CD4-positive, alpha-beta memory T cell (primary cell): ENCODE results near the gene SESN3. TPM values are rescaled to one million over a fixed set of nuclear protein-coding genes. Genes with fewer than 3 reads are reported as not detected.
A peak's percentile ranks its signal among the peaks of the same experiment; 100 is the strongest.

ENCODE experiments used
- CTCF ChIA-PET: fragments of 350-600 bp; sonication (Branson Sonifier 250); formaldehyde crosslinking; loops from one replicate; lab custom pipeline; 2021; ENCODE audit warnings: inconsistent platforms; ENCODE audit not compliant: partially characterized antibody; lab: Charles Lee
- POLR2A ChIA-PET: fragments of 350-600 bp; sonication (Branson Sonifier 250); formaldehyde crosslinking; loops from one replicate; lab custom pipeline; 2021; ENCODE audit not compliant: partially characterized antibody; lab: Charles Lee
- DNase-seq, 5 donors: peaks; one replicate each; pipeline versions ENCODE4 v3.0.0 to v3.0.0-alpha.2; 2020 to 2022; ENCODE audit warnings: mixed read lengths in 1 of 5
- H3K27ac ChIP-seq: one replicate; pipeline ENCODE4 v1.7.0; 2013; ENCODE audit warnings: low read depth, low read length
- H3K27me3 ChIP-seq: 2 replicates; pipeline ENCODE4 v1.7.0; 2013; ENCODE audit warnings: mild to moderate bottlenecking, low read length, moderate library complexity; ENCODE audit not compliant: insufficient read depth
- H3K36me3 ChIP-seq: 2 replicates; pipeline ENCODE4 v1.7.0; 2013; ENCODE audit warnings: mild to moderate bottlenecking, low read length, moderate library complexity; ENCODE audit not compliant: insufficient read depth
- H3K4me1 ChIP-seq: 2 replicates; pipeline ENCODE4 v1.7.0; 2013; ENCODE audit warnings: mild to moderate bottlenecking, low read length, moderate library complexity; ENCODE audit not compliant: insufficient read depth
- H3K4me3 ChIP-seq, 2 donors: one replicate each; pipeline ENCODE4 v1.7.0; 2013; ENCODE audit warnings: low read length in 2 of 2, mild to moderate bottlenecking in 1 of 2
- H3K9me3 ChIP-seq, 2 donors: one replicate each; pipeline ENCODE4 v1.7.0; 2013; ENCODE audit warnings: low read length in 2 of 2, control low read depth in 1 of 2; ENCODE audit not compliant: control insufficient read depth in 1 of 2
- H3K27ac Mint-ChIP-seq, 7 donors: one replicate each; pipeline ENCODE4 v1.8.0; 2020 to 2021; ENCODE audit warnings: mixed read lengths in 7 of 7, mild to moderate bottlenecking in 6 of 7, inconsistent platforms in 3 of 7, moderate library complexity in 3 of 7
- H3K27me3 Mint-ChIP-seq, 2 donors: one replicate each; pipeline ENCODE4 v1.8.0; 2020 to 2021; ENCODE audit warnings: mixed read lengths in 2 of 2
- H3K36me3 Mint-ChIP-seq, 2 donors: one replicate each; pipeline ENCODE4 v1.8.0; 2020 to 2021; ENCODE audit warnings: mixed read lengths in 2 of 2, inconsistent platforms in 1 of 2, mild to moderate bottlenecking in 1 of 2
- H3K4me1 Mint-ChIP-seq, 4 donors: one replicate each; pipeline ENCODE4 v1.8.0; 2020 to 2021; ENCODE audit warnings: mixed read lengths in 4 of 4, mild to moderate bottlenecking in 1 of 4
- H3K4me3 Mint-ChIP-seq, 8 donors: one replicate each; pipeline ENCODE4 v1.8.0; 2020 to 2021; ENCODE audit warnings: mixed read lengths in 8 of 8, mild to moderate bottlenecking in 7 of 8, moderate library complexity in 6 of 8, inconsistent platforms in 3 of 8
- H3K9me3 Mint-ChIP-seq, 8 donors: one replicate each; pipeline ENCODE4 v1.8.0; 2020 to 2021; ENCODE audit warnings: mixed read lengths in 8 of 8, mild to moderate bottlenecking in 5 of 8, inconsistent platforms in 3 of 8, moderate library complexity in 1 of 8
- intact Hi-C: fragments of 100-400 bp; cut with micrococcal nuclease; formaldehyde crosslinking; loops from one replicate; pipeline ENCODE4 v1.15.1; 2023
- polyA plus RNA-seq, 2 donors: library from polyadenylated mRNA; unstranded; fragments of 300-500 nt; fragmentation: Illumina TruSeq; gene quantifications; one replicate each; pipeline ENCODE4 v1.2.3, GENCODE V29; 2021
- total RNA-seq, 2 experiments: library from RNA; stranded (reverse); gene quantifications; one replicate each; pipeline ENCODE4 v1.2.3, GENCODE V29; 2021

The SESN3 gene
- total and polyA plus RNA-seq, 4 experiments from 2014 or later, result 1.8 to 211 (median 104) TPM

GRCh38 chr11:95243673-95244072 is 12.7 kb upstream of the SESN3 start:
- Histone ChIP-seq H3K36me3 (no peaks in the 10 kb centered on the region), H3K4me1 (no peaks in the 10 kb centered on the region), H3K4me3 (no peak overlapping the region), H3K9me3 (no peaks in the 10 kb centered on the region), H3K27me3 (no peaks in the 10 kb centered on the region), H3K27ac (no peak overlapping the region)
- DNase-seq, result no peak
- Mint-ChIP-seq H3K27me3 (peaks cover 1 to 5% of the 10 kb centered on the region in 2 donors), H3K36me3 (no peaks in the 10 kb centered on the region), H3K27ac (no peak overlapping the region), H3K9me3 (no peaks in the 10 kb centered on the region), H3K4me1 (peaks cover 0 to 3% (median 1%) of the 10 kb centered on the region in 4 donors), H3K4me3 (no peak overlapping the region)
- intact Hi-C loops, result no loop called here
- CTCF ChIA-PET, result interaction anchor here (1.6 to 4.0 kb wide), 2 partner anchors 10 to 12 kb away, joined by 4 to 19 read pairs; partner anchors contain the start of gene SESN3
- POLR2A ChIA-PET, result interaction anchor here (1.0 to 1.5 kb wide), 2 partner anchors 9 to 12 kb away, joined by 4 to 5 read pairs; no protein-coding TSS in a partner anchor

GRCh38 chr11:95242845-95243605 is 12.0 kb upstream of the SESN3 start:
- H3K27ac ChIP-seq, result no peak overlapping the region
- H3K27me3 ChIP-seq, result no peaks in the 10 kb centered on the region
- H3K36me3 Mint-ChIP-seq, result no peaks in the 10 kb centered on the region
- DNase-seq, result no peak
- intact Hi-C loops, result no loop called here
- H3K4me3 Mint-ChIP-seq, result no peak overlapping the region
- no peaks in the 10 kb centered on the region for H3K9me3 ChIP-seq
- H3K36me3 ChIP-seq, result no peaks in the 10 kb centered on the region
- no peaks in the 10 kb centered on the region for H3K4me1 ChIP-seq
- peaks cover 0 to 3% (median 1%) of the 10 kb centered on the region in 4 donors for H3K4me1 Mint-ChIP-seq
- ChIA-PET POLR2A (interaction anchor here (1.0 kb wide), 1 partner anchor 12 kb away, joined by 4 read pairs; no protein-coding TSS in a partner anchor), CTCF (interaction anchor here (4.0 kb wide), 1 partner anchor 11 kb away, joined by 19 read pairs; the partner anchor contains the start of gene SESN3)
- H3K27ac Mint-ChIP-seq, result peak overlapping the region in 1 of 7 donors; percentile 13
- H3K4me3 ChIP-seq, result no peak overlapping the region
- peaks cover 1 to 5% of the 10 kb centered on the region in 2 donors for H3K27me3 Mint-ChIP-seq
- H3K9me3 Mint-ChIP-seq, result no peaks in the 10 kb centered on the region

GRCh38 chr11:95242091-95242844 is 11.3 kb upstream of the SESN3 start:
- Histone ChIP-seq H3K9me3 (no peaks in the 10 kb centered on the region), H3K27me3 (no peaks in the 10 kb centered on the region), H3K36me3 (no peaks in the 10 kb centered on the region), H3K27ac (no peak overlapping the region), H3K4me1 (no peaks in the 10 kb centered on the region), H3K4me3 (no peak overlapping the region)
- Mint-ChIP-seq H3K27ac (peak overlapping the region in 1 of 7 donors; percentile 73), H3K9me3 (no peaks in the 10 kb centered on the region), H3K4me3 (no peak overlapping the region), H3K36me3 (no peaks in the 10 kb centered on the region), H3K4me1 (peaks cover 0 to 3% (median 1%) of the 10 kb centered on the region in 4 donors), H3K27me3 (peaks cover 1 to 5% of the 10 kb centered on the region in 2 donors)
- DNase-seq, result no peak
- intact Hi-C loops, result no loop called here
- CTCF ChIA-PET, result interaction anchor here (4.0 kb wide), 1 partner anchor 11 kb away, joined by 19 read pairs; the partner anchor contains the start of gene SESN3
- POLR2A ChIA-PET, result interaction anchor here (1.6 kb wide), 1 partner anchor 12 kb away, joined by 4 read pairs; no protein-coding TSS in a partner anchor

- CTCF ChIA-PET, result no interaction called here
- no peak overlapping the region for H3K4me3 Mint-ChIP-seq
- POLR2A ChIA-PET, result interaction anchor here (0.8 to 1.6 kb wide), 2 partner anchors 9 to 12 kb away, joined by 3 to 4 read pairs; no protein-coding TSS in a partner anchor
- no peaks in the 10 kb centered on the region for H3K9me3 ChIP-seq
- intact Hi-C loops, result no loop called here
- no peak overlapping the region for H3K4me3 ChIP-seq
- no peaks in the 10 kb centered on the region for H3K36me3 Mint-ChIP-seq
- no peaks in the 10 kb centered on the region for H3K36me3 ChIP-seq
- H3K9me3 Mint-ChIP-seq, result no peaks in the 10 kb centered on the region
- no peaks in the 10 kb centered on the region for H3K27me3 ChIP-seq
- H3K27me3 Mint-ChIP-seq, result peaks cover 1 to 5% of the 10 kb centered on the region in 2 donors
- no peak overlapping the region for H3K27ac Mint-ChIP-seq
- DNase-seq, result no peak
- peaks cover 0 to 3% (median 1%) of the 10 kb centered on the region in 4 donors for H3K4me1 Mint-ChIP-seq
- H3K4me1 ChIP-seq, result no peaks in the 10 kb centered on the region
- no peak overlapping the region for H3K27ac ChIP-seq
Observed at GRCh38 chr11:95241681-95242081, 10.7 kb upstream of the SESN3 start.

GRCh38 chr11:95239871-95240649 is 9.1 kb upstream of the SESN3 start:
- POLR2A ChIA-PET, result interaction anchor here (1.6 kb wide), 1 partner anchor 14 kb away, joined by 4 read pairs; no protein-coding TSS in a partner anchor
- CTCF ChIA-PET, result interaction anchor here (1.1 kb wide), 1 partner anchor 9 kb away, joined by 4 read pairs; the partner anchor contains the start of gene SESN3
- no peak overlapping the region for H3K4me3 ChIP-seq
- H3K36me3 ChIP-seq, result no peaks in the 10 kb centered on the region
- no peak overlapping the region for H3K27ac ChIP-seq
- no peaks in the 10 kb centered on the region for H3K9me3 Mint-ChIP-seq
- H3K27me3 ChIP-seq, result no peaks in the 10 kb centered on the region
- no peak for DNase-seq
- no peak overlapping the region for H3K27ac Mint-ChIP-seq
- peaks cover 1 to 5% of the 10 kb centered on the region in 2 donors for H3K27me3 Mint-ChIP-seq
- intact Hi-C loops, result no loop called here
- no peak overlapping the region for H3K4me3 Mint-ChIP-seq
- peaks cover 4 to 7% (median 6%) of the 10 kb centered on the region in 4 donors for H3K4me1 Mint-ChIP-seq
- H3K4me1 ChIP-seq, result no peaks in the 10 kb centered on the region
- no peaks in the 10 kb centered on the region for H3K36me3 Mint-ChIP-seq
- H3K9me3 ChIP-seq, result no peaks in the 10 kb centered on the region

- POLR2A ChIA-PET, result interaction anchor here (0.6 to 5.7 kb wide), 35 partner anchors 9 to 1491 kb away, joined by 3 to 241 read pairs (median 8); partner anchors contain the start of genes C11orf54, CEP57, CWC15 and ENDOD1
- peak overlapping the region; percentile 59 for H3K27ac ChIP-seq
- H3K4me1 Mint-ChIP-seq, result peaks cover 26 to 48% (median 31%) of the 10 kb centered on the region in 4 donors
Observed at GRCh38 chr11:95232666-95233065, 1.7 kb upstream of the SESN3 start.

More at GRCh38 chr11:95232666-95233065, 1.7 kb upstream of the SESN3 start:
- H3K36me3 Mint-ChIP-seq, result peaks cover 0 to 8% of the 10 kb centered on the region in 2 donors
- intact Hi-C loops, result loop anchor here (5.0 kb wide), 1 partner anchor 210 kb away; no protein-coding TSS in a partner anchor
- no peak overlapping the region for H3K27ac Mint-ChIP-seq
- no peak for DNase-seq
- CTCF ChIA-PET, result interaction anchor here (0.9 to 3.0 kb wide), 13 partner anchors 11 to 501 kb away, joined by 3 to 102 read pairs (median 8); no protein-coding TSS in a partner anchor
- Histone ChIP-seq H3K36me3 (no peaks in the 10 kb centered on the region), H3K4me3 (peak overlapping the region; percentile 13 to 72), H3K27me3 (no peaks in the 10 kb centered on the region), H3K4me1 (peaks cover 38% of the 10 kb centered on the region), H3K9me3 (no peaks in the 10 kb centered on the region)
- H3K4me3 Mint-ChIP-seq, result no peak overlapping the region
- no peaks in the 10 kb centered on the region for H3K27me3 Mint-ChIP-seq
- H3K9me3 Mint-ChIP-seq, result peaks cover 0 to 1% (median 0%) of the 10 kb centered on the region in 8 donors
